Mucosa of gallbladder (tissue), 1 donor: ENCODE data around the gene SSC5D. TPM values are rescaled to one million over a fixed set of nuclear protein-coding genes. Genes with fewer than 3 reads are reported as not detected.

Source experiments
- DNase-seq: peaks from one replicate; pipeline ENCODE4 v3.0.0-alpha.2; 2020; ENCODE audit warnings: low spot score
- total RNA-seq: library from RNA; stranded (reverse); gene quantifications from one replicate; pipeline ENCODE4 v1.2.1, GENCODE V29; 2021
- donor health status: DM: no; HTN: no; CAD: no.

SSC5D gene
- total RNA-seq, 1 donor from 2014 or later, result 49.7 TPM

GRCh38 chr19:55536951-55537740 lies 48.9 kb downstream of the SSC5D start, which contains the start of gene SBK2:
TSS of gene SBK2 (minus strand) at chr19:55537133. CDS start at chr19:55536294, 839 bp downstream.
- no peak for DNase-seq

GRCh38 chr19:55537741-55538111 lies 49.5 kb downstream of the SSC5D start:
- no peak for DNase-seq

GRCh38 chr19:55538132-55538531 lies 49.9 kb downstream of the SSC5D start:
- no peak for DNase-seq

GRCh38 chr19:55539090-55539984 lies 51.1 kb downstream of the SSC5D start:
- DNase-seq, result no peak

GRCh38 chr19:55540619-55541018 lies 52.4 kb downstream of the SSC5D start:
- DNase-seq, result no peak

GRCh38 chr19:55541091-55541490 lies 52.9 kb downstream of the SSC5D start:
- DNase-seq, result no peak

- DNase-seq, result no peak
Observed at GRCh38 chr19:55542292-55542855, 54.1 kb downstream of the SSC5D start.

- DNase-seq, result no peak
Observed at GRCh38 chr19:55543567-55543966, 55.3 kb downstream of the SSC5D start.

GRCh38 chr19:55544014-55544413 lies 55.8 kb downstream of the SSC5D start:
- no peak for DNase-seq

- no peak for DNase-seq
Observed at GRCh38 chr19:55544776-55545439, 56.7 kb downstream of the SSC5D start.

- DNase-seq, result no peak
Observed at GRCh38 chr19:55545443-55545842, 57.2 kb downstream of the SSC5D start, which contains the start of gene SBK3. TSS of gene SBK3 (minus strand) at chr19:55545543. CDS start at chr19:55545543, 0 bp downstream.

GRCh38 chr19:55546011-55546410 lies 57.8 kb downstream of the SSC5D start:
- DNase-seq, result no peak

- DNase-seq, result peak; percentile 71
Observed at GRCh38 chr19:55546822-55547614, 58.8 kb downstream of the SSC5D start.

- DNase-seq, result no peak
Observed at GRCh38 chr19:55549500-55550320, 61.5 kb downstream of the SSC5D start.

- no peak for DNase-seq
Observed at GRCh38 chr19:55550321-55550650, 62.0 kb downstream of the SSC5D start.

- DNase-seq, result no peak
Observed at GRCh38 chr19:55552206-55552605, 64.0 kb downstream of the SSC5D start.

GRCh38 chr19:55552620-55553019 lies 64.4 kb downstream of the SSC5D start:
- DNase-seq, result no peak

- peak; percentile 31 for DNase-seq
Observed at GRCh38 chr19:55553217-55554182, 65.3 kb downstream of the SSC5D start.

- no peak for DNase-seq
Observed at GRCh38 chr19:55554302-55554701, 66.1 kb downstream of the SSC5D start.
